CD14-positive monocyte (primary cell): Measurements from ENCODE around the gene C18orf54. TPM values are rescaled to one million over a fixed set of nuclear protein-coding genes. Genes with fewer than 3 reads are reported as not detected.

ENCODE experiments used
- DNase-seq, 3 donors: peaks; one replicate each; pipeline ENCODE4 v3.0.0-alpha.2; 2011 to 2022
- H2AFZ ChIP-seq: 2 replicates; pipeline ENCODE4 v1.6.0; 2012; ENCODE audit warnings: mild to moderate bottlenecking, low read depth, low read length, inconsistent platforms; ENCODE audit not compliant: insufficient read depth, poor library complexity, severe bottlenecking
- H3K27ac ChIP-seq, 2 donors: 1 replicate in 1 of 2; 2 replicates in 1 of 2; pipeline ENCODE4 v1.5.1; 2012 to 2013; ENCODE audit warnings: low read length in 2 of 2, control low read depth in 1 of 2, inconsistent platforms in 1 of 2, low read depth in 1 of 2, mild to moderate bottlenecking in 1 of 2
- H3K27me3 ChIP-seq, 2 donors: one replicate each; pipeline versions ENCODE4 v1.6.0 to v1.6.1; 2011 to 2013; ENCODE audit warnings: low read length in 2 of 2; ENCODE audit not compliant: control insufficient read depth in 2 of 2, insufficient read depth in 2 of 2
- H3K36me3 ChIP-seq, 2 donors: replicated peaks in 1 of 2; 1 replicate in 1 of 2; 2 replicates in 1 of 2; pipeline versions ENCODE4 v1.5.1 to v1.6.1; 2012 to 2013; ENCODE audit warnings: low read length in 2 of 2, control low read depth in 1 of 2, inconsistent platforms in 1 of 2, mild to moderate bottlenecking in 1 of 2; ENCODE audit not compliant: insufficient read depth in 2 of 2, control insufficient read depth in 1 of 2
- H3K4me1 ChIP-seq, 2 donors: 1 replicate in 1 of 2; 2 replicates in 1 of 2; pipeline versions ENCODE4 v1.5.1 to v1.6.1; 2012 to 2013; ENCODE audit warnings: low read length in 2 of 2, control low read depth in 1 of 2, inconsistent platforms in 1 of 2, mild to moderate bottlenecking in 1 of 2, moderate library complexity in 1 of 2; ENCODE audit not compliant: insufficient read depth in 2 of 2, control insufficient read depth in 1 of 2
- H3K4me2 ChIP-seq: replicated peaks from 2 replicates; pipeline ENCODE3; 2012; ENCODE audit warnings: low read length, moderate library complexity, mild to moderate bottlenecking; ENCODE audit not compliant: poor library complexity, severe bottlenecking; ENCODE audit errors: extremely low read depth
- H3K4me3 ChIP-seq, 3 experiments: fragments of 200-600 bp in 1 of 3; sonication (generic) in 1 of 3; replicated peaks in 1 of 3; 1 replicate in 2 of 3; 2 replicates in 1 of 3; pipeline ENCODE4 v1.5.1; 2011 to 2013; ENCODE audit warnings: low read length in 3 of 3, mild to moderate bottlenecking in 3 of 3, control low read depth in 2 of 3, low read depth in 2 of 3, inconsistent platforms in 1 of 3, moderate library complexity in 1 of 3
- H3K79me2 ChIP-seq: 2 replicates; pipeline ENCODE4 v1.6.0; 2012; ENCODE audit warnings: mild to moderate bottlenecking, control low read depth, inconsistent platforms, low read length, moderate library complexity; ENCODE audit not compliant: insufficient read depth
- H3K9ac ChIP-seq: 2 replicates; pipeline ENCODE4 v1.6.0; 2017; ENCODE audit warnings: low read length, mild to moderate bottlenecking; ENCODE audit not compliant: insufficient read depth, poor library complexity, severe bottlenecking
- H3K9me3 ChIP-seq, 2 donors: replicated peaks in 1 of 2; 1 replicate in 1 of 2; 2 replicates in 1 of 2; pipeline versions ENCODE4 v1.5.1 to v1.6.1; 2012 to 2013; ENCODE audit warnings: low read length in 2 of 2, control low read depth in 1 of 2; ENCODE audit not compliant: control insufficient read depth in 1 of 2, insufficient read depth in 1 of 2
- H4K20me1 ChIP-seq: 2 replicates; pipeline ENCODE4 v1.6.0; 2012; ENCODE audit warnings: mild to moderate bottlenecking, low read length, control low read depth, moderate library complexity; ENCODE audit not compliant: insufficient read depth
- H3K27ac Mint-ChIP-seq, 7 donors: one replicate each; pipeline ENCODE4 v1.8.0; 2020; ENCODE audit warnings: mild to moderate bottlenecking in 7 of 7, mixed read lengths in 7 of 7, moderate library complexity in 6 of 7, inconsistent platforms in 2 of 7
- H3K27me3 Mint-ChIP-seq, 3 donors: one replicate each; pipeline ENCODE4 v1.8.0; 2021 to 2022; ENCODE audit warnings: low read depth in 3 of 3, mild to moderate bottlenecking in 3 of 3, mixed read lengths in 3 of 3, moderate library complexity in 3 of 3, inconsistent platforms in 1 of 3
- H3K36me3 Mint-ChIP-seq, 2 donors: one replicate each; pipeline ENCODE4 v1.8.0; 2020; ENCODE audit warnings: mixed read lengths in 2 of 2, inconsistent platforms in 1 of 2, mild to moderate bottlenecking in 1 of 2
- H3K4me1 Mint-ChIP-seq: one replicate; pipeline ENCODE4 v1.8.0; 2020; ENCODE audit warnings: mild to moderate bottlenecking, mixed read lengths
- H3K4me3 Mint-ChIP-seq, 2 donors: one replicate each; pipeline ENCODE4 v1.8.0; 2020; ENCODE audit warnings: mild to moderate bottlenecking in 2 of 2, mixed read lengths in 2 of 2, moderate library complexity in 1 of 2
- H3K9me3 Mint-ChIP-seq, 7 donors: one replicate each; pipeline ENCODE4 v1.8.0; 2020 to 2022; ENCODE audit warnings: mixed read lengths in 7 of 7, mild to moderate bottlenecking in 6 of 7, moderate library complexity in 6 of 7, inconsistent platforms in 2 of 7
- intact Hi-C, 2 donors: fragments of 100-400 bp; cut with micrococcal nuclease; formaldehyde crosslinking; loops; one replicate each; pipeline versions ENCODE4 v1.15.0 to v1.15.1; 2023
- polyA plus RNA-seq, 3 donors: library from polyadenylated mRNA; depleted of rRNA in 1 of 3; unstranded in 2 of 3; stranded (reverse) in 1 of 3; fragments of 300-500 nt in 2 of 3; fragments of >200 nt in 1 of 3; fragmentation: Illumina TruSeq in 2 of 3; gene quantifications; 1 replicate in 2 of 3; 2 replicates in 1 of 3; pipeline ENCODE4 v1.2.3, GENCODE V29; 2012 to 2021
- TF ChIP-seq, protein P1 (sequence below): fragments of 200-600 bp; IDR thresholded peaks from one replicate; pipeline ENCODE4 v1.8.0; 2022; ENCODE audit warnings: antibody characterized with exemption, mild to moderate bottlenecking

Gene C18orf54
- polyA plus RNA-seq, 3 donors: 0.14 to 0.38 (median 0.29) TPM

DNA sequence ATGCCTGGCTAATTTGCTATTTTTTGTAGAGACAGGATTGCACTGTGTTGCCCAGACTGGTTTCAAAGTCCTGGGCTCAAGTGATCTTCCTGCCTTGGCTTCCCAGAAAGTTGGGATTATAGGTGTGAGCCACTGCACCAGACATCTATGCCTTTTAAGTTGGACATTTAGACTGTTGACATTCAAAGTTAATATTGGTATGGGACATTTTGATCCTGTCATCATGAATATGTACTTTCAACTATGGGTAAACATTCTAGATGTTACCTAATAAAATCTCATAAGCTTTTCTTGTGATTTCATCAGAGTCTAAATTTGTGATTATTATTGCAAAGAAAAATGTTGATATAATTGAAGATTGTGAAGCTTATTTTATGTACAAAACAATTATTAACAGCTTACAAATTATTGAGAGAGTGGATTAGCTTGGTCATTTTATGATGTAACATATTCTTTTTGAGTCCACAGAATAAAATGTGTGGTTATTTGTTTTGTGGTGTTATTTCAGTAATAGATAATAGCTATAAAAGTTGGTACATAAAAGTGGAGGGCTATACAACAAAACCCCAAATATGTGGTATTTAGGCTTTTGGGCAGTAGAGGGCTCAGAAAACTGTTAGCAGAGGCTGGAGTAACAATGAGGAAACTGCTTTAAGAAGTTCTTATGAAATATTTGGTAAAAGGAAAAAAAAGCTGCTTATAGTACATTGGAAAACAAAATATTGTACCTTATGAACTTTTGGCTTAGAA is 41.5 kb upstream of the C18orf54 start:
- H3K27me3 Mint-ChIP-seq: peaks cover 2 to 3% (median 2%) of the 10 kb centered on the region in 3 donors
- H3K4me2 ChIP-seq: no peak overlapping the region
- H3K79me2 ChIP-seq: no peaks in the 10 kb centered on the region
- DNase-seq: no peak
- H3K36me3 ChIP-seq: no peaks in the 10 kb centered on the region
- H3K4me1 ChIP-seq: no peaks in the 10 kb centered on the region
- peaks cover 0 to 2% of the 10 kb centered on the region in 2 donors for H3K27me3 ChIP-seq
- H3K9me3 Mint-ChIP-seq: peaks cover 0 to 6% (median 2%) of the 10 kb centered on the region in 7 donors
- H4K20me1 ChIP-seq: no peaks in the 10 kb centered on the region
- TF ChIP-seq, protein P1, sequence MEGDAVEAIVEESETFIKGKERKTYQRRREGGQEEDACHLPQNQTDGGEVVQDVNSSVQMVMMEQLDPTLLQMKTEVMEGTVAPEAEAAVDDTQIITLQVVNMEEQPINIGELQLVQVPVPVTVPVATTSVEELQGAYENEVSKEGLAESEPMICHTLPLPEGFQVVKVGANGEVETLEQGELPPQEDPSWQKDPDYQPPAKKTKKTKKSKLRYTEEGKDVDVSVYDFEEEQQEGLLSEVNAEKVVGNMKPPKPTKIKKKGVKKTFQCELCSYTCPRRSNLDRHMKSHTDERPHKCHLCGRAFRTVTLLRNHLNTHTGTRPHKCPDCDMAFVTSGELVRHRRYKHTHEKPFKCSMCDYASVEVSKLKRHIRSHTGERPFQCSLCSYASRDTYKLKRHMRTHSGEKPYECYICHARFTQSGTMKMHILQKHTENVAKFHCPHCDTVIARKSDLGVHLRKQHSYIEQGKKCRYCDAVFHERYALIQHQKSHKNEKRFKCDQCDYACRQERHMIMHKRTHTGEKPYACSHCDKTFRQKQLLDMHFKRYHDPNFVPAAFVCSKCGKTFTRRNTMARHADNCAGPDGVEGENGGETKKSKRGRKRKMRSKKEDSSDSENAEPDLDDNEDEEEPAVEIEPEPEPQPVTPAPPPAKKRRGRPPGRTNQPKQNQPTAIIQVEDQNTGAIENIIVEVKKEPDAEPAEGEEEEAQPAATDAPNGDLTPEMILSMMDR: no peak
- H3K27ac ChIP-seq: no peak overlapping the region
- no peaks in the 10 kb centered on the region for H3K9me3 ChIP-seq
- intact Hi-C loops: no loop called here
- H3K4me3 Mint-ChIP-seq: no peak overlapping the region
- no peaks in the 10 kb centered on the region for H3K4me1 Mint-ChIP-seq
- H2AFZ ChIP-seq: no peak overlapping the region
- no peak overlapping the region for H3K9ac ChIP-seq
- H3K36me3 Mint-ChIP-seq: no peaks in the 10 kb centered on the region
- no peak overlapping the region for H3K4me3 ChIP-seq
- no peak overlapping the region for H3K27ac Mint-ChIP-seq

DNA sequence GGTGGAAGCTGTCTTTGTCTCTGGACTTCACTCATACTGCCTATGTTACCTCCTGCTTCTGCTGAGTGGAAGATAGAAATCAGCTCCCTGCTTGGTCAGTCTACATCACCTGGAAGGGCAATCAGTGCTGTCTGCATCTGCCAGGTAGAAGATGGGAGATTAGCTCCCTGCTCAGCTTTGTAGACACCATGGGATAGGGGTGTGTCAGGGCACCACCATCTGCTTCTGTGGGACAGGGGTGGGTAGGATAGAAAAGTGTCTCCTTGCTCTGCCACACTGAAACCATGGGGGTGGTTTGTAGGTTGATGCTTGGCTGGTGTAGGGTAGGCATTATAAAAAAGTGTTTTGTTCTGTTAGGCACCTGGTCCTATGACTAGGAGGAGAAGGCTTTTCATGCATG is 34.1 kb upstream of the C18orf54 start:
- no peak overlapping the region for H3K9ac ChIP-seq
- H3K27ac ChIP-seq: no peak overlapping the region
- no peaks in the 10 kb centered on the region for H3K79me2 ChIP-seq
- no peak for DNase-seq
- Mint-ChIP-seq H3K9me3 (peaks cover 0 to 2% (median 0%) of the 10 kb centered on the region in 7 donors), H3K4me1 (no peaks in the 10 kb centered on the region), H3K4me3 (no peak overlapping the region), H3K36me3 (no peaks in the 10 kb centered on the region), H3K27ac (no peak overlapping the region), H3K27me3 (peaks cover 0 to 3% (median 0%) of the 10 kb centered on the region in 3 donors)
- no peaks in the 10 kb centered on the region for H4K20me1 ChIP-seq
- intact Hi-C loops: no loop called here
- H2AFZ ChIP-seq: no peak overlapping the region
- H3K36me3 ChIP-seq: no peaks in the 10 kb centered on the region
- H3K4me3 ChIP-seq: no peak overlapping the region
- H3K27me3 ChIP-seq: peaks cover 0 to 2% of the 10 kb centered on the region in 2 donors
- no peaks in the 10 kb centered on the region for H3K9me3 ChIP-seq
- H3K4me1 ChIP-seq: no peaks in the 10 kb centered on the region
- H3K4me2 ChIP-seq: no peak overlapping the region
- TF ChIP-seq, protein P1: no peak
